Measurements from ENCODE around the gene MAP1S.

Gene MAP1S

DNA sequence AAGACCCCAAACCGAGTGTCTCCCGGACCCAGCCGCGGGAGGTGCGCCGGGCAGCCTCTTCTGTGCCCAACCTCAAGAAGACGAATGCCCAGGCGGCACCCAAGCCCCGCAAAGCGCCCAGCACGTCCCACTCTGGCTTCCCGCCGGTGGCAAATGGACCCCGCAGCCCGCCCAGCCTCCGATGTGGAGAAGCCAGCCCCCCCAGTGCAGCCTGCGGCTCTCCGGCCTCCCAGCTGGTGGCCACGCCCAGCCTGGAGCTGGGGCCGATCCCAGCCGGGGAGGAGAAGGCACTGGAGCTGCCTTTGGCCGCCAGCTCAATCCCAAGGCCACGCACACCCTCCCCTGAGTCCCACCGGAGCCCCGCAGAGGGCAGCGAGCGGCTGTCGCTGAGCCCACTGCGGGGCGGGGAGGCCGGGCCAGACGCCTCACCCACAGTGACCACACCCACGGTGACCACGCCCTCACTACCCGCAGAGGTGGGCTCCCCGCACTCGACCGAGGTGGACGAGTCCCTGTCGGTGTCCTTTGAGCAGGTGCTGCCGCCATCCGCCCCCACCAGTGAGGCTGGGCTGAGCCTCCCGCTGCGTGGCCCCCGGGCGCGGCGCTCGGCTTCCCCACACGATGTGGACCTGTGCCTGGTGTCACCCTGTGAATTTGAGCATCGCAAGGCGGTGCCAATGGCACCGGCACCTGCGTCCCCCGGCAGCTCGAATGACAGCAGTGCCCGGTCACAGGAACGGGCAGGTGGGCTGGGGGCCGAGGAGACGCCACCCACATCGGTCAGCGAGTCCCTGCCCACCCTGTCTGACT, 7.9 kb downstream of the MAP1S start:
- H3K4me3 ChIP-seq (ENCODE audit: insufficient read length, low read depth) = no peak overlapping the region
- no peak overlapping the region for H3K9ac ChIP-seq (ENCODE audit: insufficient read length, low read depth)
- H3K27me3 ChIP-seq (ENCODE audit: insufficient read depth, insufficient read length) = no peaks in the 10 kb centered on the region
- H3K36me3 ChIP-seq (ENCODE audit: insufficient read depth, insufficient read length, low read length) = peaks cover 89% of the 10 kb centered on the region
- H3K9me3 ChIP-seq (ENCODE audit: insufficient read depth, low read length) = no peaks in the 10 kb centered on the region
- H3K4me1 ChIP-seq (ENCODE audit: insufficient read depth, insufficient read length) = peaks cover 4% of the 10 kb centered on the region
- TF ChIP-seq YY1 (IDR thresholded peaks at IDR 0.05; ENCODE audit: insufficient read depth, insufficient read length) = no peak
- TF ChIP-seq ZNF274 (IDR thresholded peaks at IDR 0.05; ENCODE audit: low read depth, low read length) = no peak
- no peak for TF ChIP-seq SUZ12 (IDR thresholded peaks at IDR 0.05; ENCODE audit: extremely low read depth, insufficient read depth, insufficient read length)
- DNase-seq (ENCODE audit: low read depth, low spot score) = no peak

DNA sequence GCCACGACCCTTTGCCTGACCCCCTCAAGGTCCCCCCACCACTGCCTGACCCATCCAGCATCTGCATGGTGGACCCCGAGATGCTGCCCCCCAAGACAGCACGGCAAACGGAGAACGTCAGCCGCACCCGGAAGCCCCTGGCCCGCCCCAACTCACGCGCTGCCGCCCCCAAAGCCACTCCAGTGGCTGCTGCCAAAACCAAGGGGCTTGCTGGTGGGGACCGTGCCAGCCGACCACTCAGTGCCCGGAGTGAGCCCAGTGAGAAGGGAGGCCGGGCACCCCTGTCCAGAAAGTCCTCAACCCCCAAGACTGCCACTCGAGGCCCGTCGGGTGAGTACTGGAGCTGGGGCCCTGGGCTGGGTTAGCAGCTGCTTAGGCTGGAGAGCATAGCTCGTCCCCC, 8.6 kb downstream of the MAP1S start:
- no peaks in the 10 kb centered on the region for H3K9me3 ChIP-seq (ENCODE audit: insufficient read depth, low read length)
- no peak for TF ChIP-seq YY1 (IDR thresholded peaks at IDR 0.05; ENCODE audit: insufficient read depth, insufficient read length)
- TF ChIP-seq SUZ12 (IDR thresholded peaks at IDR 0.05; ENCODE audit: extremely low read depth, insufficient read depth, insufficient read length) = no peak
- DNase-seq (ENCODE audit: low read depth, low spot score) = no peak
- H3K36me3 ChIP-seq (ENCODE audit: insufficient read depth, insufficient read length, low read length) = peaks cover 90% of the 10 kb centered on the region
- no peak overlapping the region for H3K4me3 ChIP-seq (ENCODE audit: insufficient read length, low read depth)
- no peak overlapping the region for H3K9ac ChIP-seq (ENCODE audit: insufficient read length, low read depth)
- no peaks in the 10 kb centered on the region for H3K27me3 ChIP-seq (ENCODE audit: insufficient read depth, insufficient read length)
- peaks cover 4% of the 10 kb centered on the region for H3K4me1 ChIP-seq (ENCODE audit: insufficient read depth, insufficient read length)

DNA sequence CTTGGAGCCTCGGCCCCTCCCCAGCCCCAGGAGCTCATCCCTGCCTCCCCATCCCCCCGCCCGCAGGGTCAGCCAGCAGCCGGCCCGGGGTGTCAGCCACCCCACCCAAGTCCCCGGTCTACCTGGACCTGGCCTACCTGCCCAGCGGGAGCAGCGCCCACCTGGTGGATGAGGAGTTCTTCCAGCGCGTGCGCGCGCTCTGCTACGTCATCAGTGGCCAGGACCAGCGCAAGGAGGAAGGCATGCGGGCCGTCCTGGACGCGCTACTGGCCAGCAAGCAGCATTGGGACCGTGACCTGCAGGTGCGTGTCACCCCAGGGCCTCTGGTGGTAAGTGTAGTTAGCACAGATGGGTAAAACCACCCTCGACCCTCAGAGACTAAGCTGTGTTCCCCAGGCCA, 13.8 kb downstream of the MAP1S start:
- Histone ChIP-seq H3K4me3 (ENCODE audit: insufficient read length, low read depth) (no peak overlapping the region), H3K9me3 (ENCODE audit: insufficient read depth, low read length) (no peaks in the 10 kb centered on the region), H3K36me3 (ENCODE audit: insufficient read depth, insufficient read length, low read length) (peaks cover 79% of the 10 kb centered on the region), H3K9ac (ENCODE audit: insufficient read length, low read depth) (no peak overlapping the region), H3K4me1 (ENCODE audit: insufficient read depth, insufficient read length) (peaks cover 5% of the 10 kb centered on the region), H3K27me3 (ENCODE audit: insufficient read depth, insufficient read length) (no peaks in the 10 kb centered on the region)
- TF ChIP-seq ZNF274 (IDR thresholded peaks at IDR 0.05; ENCODE audit: low read depth, low read length) = no peak
- no peak for TF ChIP-seq YY1 (IDR thresholded peaks at IDR 0.05; ENCODE audit: insufficient read depth, insufficient read length)
- no peak for TF ChIP-seq SUZ12 (IDR thresholded peaks at IDR 0.05; ENCODE audit: extremely low read depth, insufficient read depth, insufficient read length)
- DNase-seq (ENCODE audit: low read depth, low spot score) = no peak

DNA sequence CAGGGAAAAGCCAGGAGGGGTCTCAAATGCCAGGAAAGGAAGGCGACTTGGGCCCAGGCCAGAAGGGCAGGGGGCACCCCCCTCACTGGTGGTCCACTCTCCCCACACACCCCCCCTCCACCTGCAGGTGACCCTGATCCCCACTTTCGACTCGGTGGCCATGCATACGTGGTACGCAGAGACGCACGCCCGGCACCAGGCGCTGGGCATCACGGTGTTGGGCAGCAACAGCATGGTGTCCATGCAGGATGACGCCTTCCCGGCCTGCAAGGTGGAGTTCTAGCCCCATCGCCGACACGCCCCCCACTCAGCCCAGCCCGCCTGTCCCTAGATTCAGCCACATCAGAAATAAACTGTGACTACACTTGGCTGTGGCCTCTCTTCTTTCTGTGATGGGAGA, 14.9 kb downstream of the MAP1S start:
- no peak overlapping the region for H3K4me3 ChIP-seq (ENCODE audit: insufficient read length, low read depth)
- TF ChIP-seq SUZ12 (IDR thresholded peaks at IDR 0.05; ENCODE audit: extremely low read depth, insufficient read depth, insufficient read length) (no peak), ZNF274 (IDR thresholded peaks at IDR 0.05; ENCODE audit: low read depth, low read length) (no peak), YY1 (IDR thresholded peaks at IDR 0.05; ENCODE audit: insufficient read depth, insufficient read length) (no peak)
- no peaks in the 10 kb centered on the region for H3K27me3 ChIP-seq (ENCODE audit: insufficient read depth, insufficient read length)
- H3K9ac ChIP-seq (ENCODE audit: insufficient read length, low read depth) = no peak overlapping the region
- peaks cover 5% of the 10 kb centered on the region for H3K4me1 ChIP-seq (ENCODE audit: insufficient read depth, insufficient read length)
- no peak for DNase-seq (ENCODE audit: low read depth, low spot score)
- H3K36me3 ChIP-seq (ENCODE audit: insufficient read depth, insufficient read length, low read length) = peaks cover 68% of the 10 kb centered on the region
- H3K9me3 ChIP-seq (ENCODE audit: insufficient read depth, low read length) = no peaks in the 10 kb centered on the region

DNA sequence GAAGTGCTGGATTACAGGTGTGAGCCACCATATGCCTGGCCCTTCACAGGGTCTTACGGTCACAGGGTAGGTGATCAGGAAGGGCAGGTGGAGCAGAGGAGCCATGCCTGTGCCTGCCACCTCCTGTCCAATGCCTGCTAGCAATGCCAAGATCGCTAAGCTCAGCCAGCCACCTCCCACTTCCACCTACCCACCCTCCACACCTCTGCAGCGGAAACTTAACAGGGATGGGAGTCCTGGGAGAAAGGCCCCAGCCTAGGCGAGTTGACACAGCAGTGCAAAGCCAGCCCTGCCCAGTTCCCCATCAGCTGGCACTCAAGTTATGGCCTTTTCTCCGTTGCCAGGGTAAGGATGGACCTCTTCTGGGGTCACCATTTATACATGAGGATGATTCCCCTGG, 16.1 kb downstream of the MAP1S start:
- Histone ChIP-seq H3K36me3 (ENCODE audit: insufficient read depth, insufficient read length, low read length) (peaks cover 56% of the 10 kb centered on the region), H3K9me3 (ENCODE audit: insufficient read depth, low read length) (no peaks in the 10 kb centered on the region), H3K27me3 (ENCODE audit: insufficient read depth, insufficient read length) (no peaks in the 10 kb centered on the region), H3K9ac (ENCODE audit: insufficient read length, low read depth) (no peak overlapping the region), H3K4me3 (ENCODE audit: insufficient read length, low read depth) (no peak overlapping the region), H3K4me1 (ENCODE audit: insufficient read depth, insufficient read length) (peaks cover 5% of the 10 kb centered on the region)
- TF ChIP-seq YY1 (IDR thresholded peaks at IDR 0.05; ENCODE audit: insufficient read depth, insufficient read length) (no peak), ZNF274 (IDR thresholded peaks at IDR 0.05; ENCODE audit: low read depth, low read length) (no peak), SUZ12 (IDR thresholded peaks at IDR 0.05; ENCODE audit: extremely low read depth, insufficient read depth, insufficient read length) (no peak)
- no peak for DNase-seq (ENCODE audit: low read depth, low spot score)

DNA sequence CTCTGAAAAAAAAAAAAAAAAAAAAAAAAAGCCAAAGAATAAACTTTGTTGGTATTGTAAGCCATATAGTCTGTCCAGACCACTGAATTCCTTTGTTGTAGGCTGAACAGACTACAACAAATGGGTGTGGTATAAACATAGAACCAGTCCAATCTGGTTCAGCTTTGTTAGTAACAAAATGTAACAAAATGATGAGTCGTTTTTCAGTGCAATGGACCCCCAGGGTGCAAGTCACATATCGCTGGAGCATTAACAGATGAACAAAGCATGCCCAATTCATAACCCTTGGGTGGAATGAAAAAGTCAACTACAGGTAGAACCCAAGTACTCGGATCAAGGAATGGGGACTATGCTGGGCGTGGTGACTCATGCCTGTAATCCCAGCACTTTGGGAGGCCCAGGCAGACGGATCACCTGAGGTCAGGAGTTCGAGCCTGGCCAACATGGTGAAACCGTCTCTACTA, 18.4 kb downstream of the MAP1S start:
- TF ChIP-seq SUZ12 (IDR thresholded peaks at IDR 0.05; ENCODE audit: extremely low read depth, insufficient read depth, insufficient read length) (no peak), YY1 (IDR thresholded peaks at IDR 0.05; ENCODE audit: insufficient read depth, insufficient read length) (no peak), ZNF274 (IDR thresholded peaks at IDR 0.05; ENCODE audit: low read depth, low read length) (no peak)
- Histone ChIP-seq H3K4me3 (ENCODE audit: insufficient read length, low read depth) (no peak overlapping the region), H3K9me3 (ENCODE audit: insufficient read depth, low read length) (peaks cover 11% of the 10 kb centered on the region; the same call in 1 of the 2 replicates), H3K4me1 (ENCODE audit: insufficient read depth, insufficient read length) (peaks cover 5% of the 10 kb centered on the region), H3K9ac (ENCODE audit: insufficient read length, low read depth) (no peak overlapping the region), H3K36me3 (ENCODE audit: insufficient read depth, insufficient read length, low read length) (peaks cover 38% of the 10 kb centered on the region), H3K27me3 (ENCODE audit: insufficient read depth, insufficient read length) (no peaks in the 10 kb centered on the region)
- DNase-seq (ENCODE audit: low read depth, low spot score) = no peak

DNA sequence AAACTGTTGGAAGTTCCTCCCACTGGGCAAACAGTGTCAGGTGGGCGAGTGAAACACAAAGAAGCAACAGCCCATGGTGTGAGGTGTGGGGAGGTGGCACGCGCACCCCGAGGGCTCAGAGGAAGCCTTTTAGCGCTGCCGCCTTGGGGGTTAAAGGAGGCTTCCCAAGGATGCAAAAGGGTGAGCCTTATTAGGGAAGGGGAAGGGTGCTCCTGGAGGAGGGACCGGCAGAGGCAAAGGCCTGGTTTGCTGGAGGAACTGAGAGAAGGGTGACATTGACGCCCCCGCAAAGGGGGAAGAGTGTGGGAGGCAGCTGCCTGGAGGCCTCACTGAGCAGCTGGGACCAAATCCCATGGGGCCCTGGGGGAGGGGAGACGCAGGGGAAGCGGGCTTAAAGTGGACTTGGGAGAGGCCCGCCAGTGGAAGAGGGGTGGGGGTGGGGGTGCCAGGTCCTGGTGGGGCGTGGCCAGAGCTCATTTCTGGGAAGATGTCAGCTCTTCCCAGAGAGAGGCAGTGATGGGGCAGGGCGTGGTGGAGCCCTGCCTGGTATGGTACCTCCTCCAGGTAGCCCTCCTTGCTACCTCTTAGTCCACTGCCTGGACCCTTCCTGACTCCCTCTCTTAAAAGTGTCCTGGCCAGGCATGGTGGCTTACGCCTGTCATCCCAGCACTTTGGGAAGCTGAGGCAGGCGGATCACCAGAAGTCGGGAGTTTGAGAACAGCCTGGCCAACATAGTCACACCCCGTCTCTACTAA, 20.0 kb downstream of the MAP1S start:
- Histone ChIP-seq H3K9me3 (ENCODE audit: insufficient read depth, low read length) (peaks cover 11% of the 10 kb centered on the region; the same call in 1 of the 2 replicates), H3K27me3 (ENCODE audit: insufficient read depth, insufficient read length) (no peaks in the 10 kb centered on the region), H3K4me1 (ENCODE audit: insufficient read depth, insufficient read length) (no peaks in the 10 kb centered on the region), H3K4me3 (ENCODE audit: insufficient read length, low read depth) (no peak overlapping the region), H3K9ac (ENCODE audit: insufficient read length, low read depth) (no peak overlapping the region), H3K36me3 (ENCODE audit: insufficient read depth, insufficient read length, low read length) (peaks cover 22% of the 10 kb centered on the region)
- TF ChIP-seq SUZ12 (IDR thresholded peaks at IDR 0.05; ENCODE audit: extremely low read depth, insufficient read depth, insufficient read length) (no peak), YY1 (IDR thresholded peaks at IDR 0.05; ENCODE audit: insufficient read depth, insufficient read length) (no peak), ZNF274 (IDR thresholded peaks at IDR 0.05; ENCODE audit: low read depth, low read length) (no peak)
- DNase-seq (ENCODE audit: low read depth, low spot score) = no peak
